Activated CD8-positive, alpha-beta T cell treated with anti-CD3 and anti-CD28 coated beads for 36 hours (primary cell): Measurements from ENCODE around the gene KLHL2. TPM values are rescaled to one million over a fixed set of nuclear protein-coding genes. Genes with fewer than 3 reads are reported as not detected.
"Not testable (repeated sequence)": the region's sequence is repeated elsewhere in the genome, so short reads cannot be mapped to it uniquely, and the experiment has no call there.

Source experiments
- ATAC-seq: fragments of 200-7000 bp; cut with Tn5 transposase; one replicate; pipeline ENCODE4 v1.10.0; 2021; ENCODE audit warnings: mild to moderate bottlenecking, moderate library complexity
- CTCF ChIA-PET: fragments of 350-600 bp; sonication (Branson Sonifier 250); formaldehyde crosslinking; loops from one replicate; lab custom pipeline; 2021; ENCODE audit warnings: antibody characterized with exemption; lab: Charles Lee
- POLR2A ChIA-PET: fragments of 350-600 bp; sonication (Branson Sonifier 250); formaldehyde crosslinking; loops from one replicate; lab custom pipeline; 2021; ENCODE audit warnings: antibody characterized with exemption; lab: Charles Lee
- DNase-seq: peaks from one replicate; pipeline ENCODE4 v3.0.0-alpha.2; 2020
- H3K27ac Mint-ChIP-seq: one replicate; pipeline ENCODE4 v1.8.0; 2021; ENCODE audit warnings: mild to moderate bottlenecking, mixed read lengths
- H3K27me3 Mint-ChIP-seq: one replicate; pipeline ENCODE4 v1.8.0; 2021; ENCODE audit warnings: mixed read lengths
- H3K36me3 Mint-ChIP-seq: one replicate; pipeline ENCODE4 v1.8.0; 2021; ENCODE audit warnings: low read depth, mixed read lengths
- H3K4me1 Mint-ChIP-seq: one replicate; pipeline ENCODE4 v1.8.0; 2021; ENCODE audit warnings: low read depth, mixed read lengths
- H3K4me3 Mint-ChIP-seq: one replicate; pipeline ENCODE4 v1.8.0; 2021; ENCODE audit warnings: mild to moderate bottlenecking, moderate library complexity, mixed read lengths
- H3K9me3 Mint-ChIP-seq: one replicate; pipeline ENCODE4 v1.8.0; 2021; ENCODE audit warnings: mixed read lengths
- CTCF ChIP-seq: fragments of 200-600 bp; IDR thresholded peaks from one replicate; pipeline ENCODE4 v1.8.0; 2022; ENCODE audit warnings: antibody characterized with exemption, mild to moderate bottlenecking
- intact Hi-C: fragments of 100-400 bp; cut with micrococcal nuclease; formaldehyde crosslinking; loops from one replicate; pipeline ENCODE4 v1.10.0; 2022
- total RNA-seq, 2 experiments: library from RNA; stranded (reverse); gene quantifications; one replicate each; pipeline ENCODE4 v1.2.3, GENCODE V29; 2021

Gene KLHL2
- total RNA-seq, 2 experiments from 2014 or later, result 24.5 to 29.4 TPM

GRCh38 chr4:165208221-165208652 lies 876 bp downstream of the KLHL2 start:
- intact Hi-C loops, result loop anchor here (5.0 to 10.0 kb wide), 2 partner anchors 57 to 119 kb away; partner anchors contain the start of gene MSMO1
- H3K9me3 Mint-ChIP-seq, result no peaks in the 10 kb centered on the region
- H3K27me3 Mint-ChIP-seq, result no peaks in the 10 kb centered on the region
- H3K4me1 Mint-ChIP-seq, result peaks cover 72% of the 10 kb centered on the region
- POLR2A ChIA-PET, result interaction anchor here (0.6 to 0.9 kb wide), 2 partner anchors 93 to 108 kb away, joined by 3 read pairs; no protein-coding TSS in a partner anchor
- peaks cover 3% of the 10 kb centered on the region for H3K36me3 Mint-ChIP-seq
- H3K4me3 Mint-ChIP-seq, result peak overlapping the region; percentile 85
- DNase-seq, result peak; percentile 56
- TF ChIP-seq CTCF, result no peak
- H3K27ac Mint-ChIP-seq, result peak overlapping the region; percentile 86
- peak; percentile 31 for ATAC-seq
- CTCF ChIA-PET, result interaction anchor here (0.7 to 2.4 kb wide), 5 partner anchors 9 to 256 kb away, joined by 3 to 11 read pairs (median 3); partner anchors contain the start of gene TMEM192

- peak; percentile 42 for ATAC-seq
- TF ChIP-seq CTCF, result no peak
- CTCF ChIA-PET, result interaction anchor here (0.7 to 2.4 kb wide), 7 partner anchors 9 to 255 kb away, joined by 3 to 11 read pairs (median 3); partner anchors contain the start of gene TMEM192
- intact Hi-C loops, result loop anchor here (5.0 to 10.0 kb wide), 2 partner anchors 56 to 118 kb away; partner anchors contain the start of gene MSMO1
- POLR2A ChIA-PET, result interaction anchor here (0.9 kb wide), 1 partner anchor 93 kb away, joined by 3 read pairs; no protein-coding TSS in a partner anchor
- Mint-ChIP-seq H3K4me1 (peaks cover 71% of the 10 kb centered on the region), H3K27me3 (no peaks in the 10 kb centered on the region), H3K27ac (peak overlapping the region; percentile 86), H3K36me3 (peaks cover 3% of the 10 kb centered on the region), H3K4me3 (peak overlapping the region; percentile 85), H3K9me3 (no peaks in the 10 kb centered on the region)
- peak; percentile 69 for DNase-seq
Observed at GRCh38 chr4:165208741-165209388, 1.5 kb downstream of the KLHL2 start.

GRCh38 chr4:165209796-165210195 lies 2.4 kb downstream of the KLHL2 start:
- no peaks in the 10 kb centered on the region for H3K9me3 Mint-ChIP-seq
- H3K4me3 Mint-ChIP-seq, result peak overlapping the region; percentile 26
- TF ChIP-seq CTCF, result no peak
- ChIA-PET POLR2A (no interaction called here), CTCF (interaction anchor here (0.7 to 2.4 kb wide), 3 partner anchors 11 to 85 kb away, joined by 3 to 11 read pairs (median 3); no protein-coding TSS in a partner anchor)
- no peak overlapping the region for H3K27ac Mint-ChIP-seq
- peaks cover 71% of the 10 kb centered on the region for H3K4me1 Mint-ChIP-seq
- ATAC-seq, result no peak
- H3K27me3 Mint-ChIP-seq, result no peaks in the 10 kb centered on the region
- DNase-seq, result no peak
- intact Hi-C loops, result loop anchor here (5.0 to 10.0 kb wide), 2 partner anchors 55 to 118 kb away; partner anchors contain the start of gene MSMO1
- peaks cover 3% of the 10 kb centered on the region for H3K36me3 Mint-ChIP-seq

GRCh38 chr4:165210566-165210965 lies 3.2 kb downstream of the KLHL2 start:
- Mint-ChIP-seq H3K36me3 (peaks cover 3% of the 10 kb centered on the region), H3K4me1 (peaks cover 71% of the 10 kb centered on the region), H3K27me3 (no peaks in the 10 kb centered on the region), H3K9me3 (no peaks in the 10 kb centered on the region), H3K27ac (peak overlapping the region; percentile 40), H3K4me3 (peak overlapping the region; percentile 26)
- ChIA-PET POLR2A (interaction anchor here (0.6 kb wide), 1 partner anchor 100 kb away, joined by 3 read pairs; no protein-coding TSS in a partner anchor), CTCF (no interaction called here)
- DNase-seq (no peak), ATAC-seq (no peak)
- TF ChIP-seq CTCF, result no peak
- intact Hi-C loops, result no loop called here

GRCh38 chr4:165212647-165213046 lies 5.3 kb downstream of the KLHL2 start:
- POLR2A ChIA-PET, result interaction anchor here (1.5 kb wide), 1 partner anchor 18 kb away, joined by 3 read pairs; no protein-coding TSS in a partner anchor

GRCh38 chr4:165213404-165213803 lies 6.0 kb downstream of the KLHL2 start:
- CTCF ChIA-PET, H3K27me3 Mint-ChIP-seq, ATAC-seq, DNase-seq, intact Hi-C loops, H3K9me3 Mint-ChIP-seq, H3K27ac Mint-ChIP-seq, H3K4me3 Mint-ChIP-seq: not testable (repeated sequence)
- peaks cover 13% of the 10 kb centered on the region for H3K36me3 Mint-ChIP-seq
- POLR2A ChIA-PET, result interaction anchor here (1.5 kb wide), 1 partner anchor 17 kb away, joined by 3 read pairs; no protein-coding TSS in a partner anchor
- H3K4me1 Mint-ChIP-seq, result peaks cover 86% of the 10 kb centered on the region

More at GRCh38 chr4:165212647-165213046, 5.3 kb downstream of the KLHL2 start:
- ATAC-seq, H3K36me3 Mint-ChIP-seq, H3K9me3 Mint-ChIP-seq, H3K27ac Mint-ChIP-seq, DNase-seq, H3K27me3 Mint-ChIP-seq, intact Hi-C loops, H3K4me3 Mint-ChIP-seq: not testable (repeated sequence)
- H3K4me1 Mint-ChIP-seq, result peaks cover 79% of the 10 kb centered on the region
- CTCF ChIA-PET, result interaction anchor here (1.1 kb wide), 1 partner anchor 82 kb away, joined by 3 read pairs; no protein-coding TSS in a partner anchor

- H3K27me3 Mint-ChIP-seq, H3K4me3 Mint-ChIP-seq, intact Hi-C loops, POLR2A ChIA-PET, CTCF ChIA-PET, H3K9me3 Mint-ChIP-seq, ATAC-seq, DNase-seq: not testable (repeated sequence)
- peaks cover 13% of the 10 kb centered on the region for H3K36me3 Mint-ChIP-seq
- peaks cover 82% of the 10 kb centered on the region for H3K4me1 Mint-ChIP-seq
- peak overlapping the region; percentile 73 for H3K27ac Mint-ChIP-seq
Observed at GRCh38 chr4:165213991-165214709, 6.8 kb downstream of the KLHL2 start.
